Ishikawa (cell line): ENCODE measurements around the gene CYP27A1.

Experiments
- CEBPB ChIP-seq: IDR thresholded peaks from 2 replicates; pipeline ENCODE4 v1.6.1; 2012
- CREB1 ChIP-seq: IDR thresholded peaks from 2 replicates; pipeline ENCODE4 v1.6.1; 2012; ENCODE audit warnings: low read depth
- EGR1 ChIP-seq: IDR thresholded peaks from 2 replicates; pipeline ENCODE4 v1.6.1; 2012
- EP300 ChIP-seq: IDR thresholded peaks from 2 replicates; pipeline ENCODE4 v1.6.1; 2012; ENCODE audit warnings: borderline replicate concordance
- FOXM1 ChIP-seq: IDR thresholded peaks from 2 replicates; pipeline ENCODE4 v1.6.1; 2012; ENCODE audit warnings: low read depth, borderline replicate concordance
- MAX ChIP-seq: IDR thresholded peaks from 2 replicates; pipeline ENCODE4 v1.6.1; 2012
- RAD21 ChIP-seq: IDR thresholded peaks from 2 replicates; pipeline ENCODE4 v1.6.1; 2012; ENCODE audit warnings: low read depth
- REST ChIP-seq: IDR thresholded peaks from 2 replicates; pipeline ENCODE4 v1.6.1; 2012; ENCODE audit warnings: low read depth, mild to moderate bottlenecking
- TAF1 ChIP-seq: IDR thresholded peaks from 2 replicates; pipeline ENCODE4 v1.6.1; 2012; ENCODE audit warnings: low read depth, mild to moderate bottlenecking
- TCF12 ChIP-seq: IDR thresholded peaks from 2 replicates; pipeline ENCODE4 v1.6.1; 2012; ENCODE audit warnings: low read depth
- TEAD4 ChIP-seq: IDR thresholded peaks from 2 replicates; pipeline ENCODE4 v1.6.1; 2012
- YY1 ChIP-seq: IDR thresholded peaks from 2 replicates; pipeline ENCODE4 v1.6.1; 2012; ENCODE audit warnings: low read depth

DNA sequence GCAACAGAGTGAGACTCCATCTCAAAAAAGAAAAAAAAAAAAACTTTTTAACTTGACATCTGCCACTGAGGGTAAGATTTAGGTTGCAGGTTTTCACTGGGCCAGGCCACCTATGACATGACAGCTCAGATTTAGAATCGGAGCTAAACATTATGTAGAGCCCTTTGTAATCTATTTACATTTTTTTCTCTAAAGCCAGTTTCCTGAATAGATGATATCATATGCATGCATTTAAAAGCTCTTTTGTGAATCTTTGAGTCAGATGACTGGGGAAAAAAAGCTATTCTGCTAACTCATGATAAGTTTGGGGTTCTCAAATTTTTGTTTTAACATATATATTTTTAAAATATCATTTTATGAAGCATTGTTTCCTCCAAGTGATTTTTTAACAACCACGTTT, 28.3 kb downstream of the CYP27A1 start:
- TF ChIP-seq RAD21 (no peak), TCF12 (no peak), EGR1 (no peak), EP300 (no peak), FOXM1 (no peak), YY1 (no peak), MAX (no peak), TEAD4 (no peak), TAF1 (no peak), REST (no peak), CREB1 (no peak), CEBPB (no peak)
